Jurkat, Clone E6-1 (cell line): Measurements from ENCODE around the gene OSM.

Experiments
- DNase-seq: peaks from one replicate; pipeline ENCODE4 v3.0.0-alpha.2; 2011; ENCODE audit warnings: low read depth, low spot score
- H3K4me3 ChIP-seq: 2 replicates; pipeline ENCODE4 v1.5.1; 2011; ENCODE audit warnings: mild to moderate bottlenecking, low read length, control low read depth, moderate library complexity

OSM gene

GRCh38 chr22:30301995-30302809, 35.6 kb upstream of the OSM start:
- peak overlapping the region; percentile 1 for H3K4me3 ChIP-seq
- DNase-seq, result no peak

- DNase-seq, result no peak
- no peak overlapping the region for H3K4me3 ChIP-seq
Observed at GRCh38 chr22:30299322-30299721, 32.7 kb upstream of the OSM start.

- DNase-seq, result no peak
- H3K4me3 ChIP-seq, result no peak overlapping the region
Observed at GRCh38 chr22:30297991-30298701, 31.5 kb upstream of the OSM start.

GRCh38 chr22:30297276-30297990, 30.8 kb upstream of the OSM start:
- DNase-seq, result peak; percentile 82
- H3K4me3 ChIP-seq, result no peak overlapping the region

GRCh38 chr22:30296833-30297232, 30.2 kb upstream of the OSM start:
- no peak overlapping the region for H3K4me3 ChIP-seq
- no peak for DNase-seq

- H3K4me3 ChIP-seq, result no peak overlapping the region
- peak; percentile 81 for DNase-seq
Observed at GRCh38 chr22:30296324-30296723, 29.7 kb upstream of the OSM start.

- no peak overlapping the region for H3K4me3 ChIP-seq
- DNase-seq, result no peak
Observed at GRCh38 chr22:30295576-30295975, 28.9 kb upstream of the OSM start.

DNA sequence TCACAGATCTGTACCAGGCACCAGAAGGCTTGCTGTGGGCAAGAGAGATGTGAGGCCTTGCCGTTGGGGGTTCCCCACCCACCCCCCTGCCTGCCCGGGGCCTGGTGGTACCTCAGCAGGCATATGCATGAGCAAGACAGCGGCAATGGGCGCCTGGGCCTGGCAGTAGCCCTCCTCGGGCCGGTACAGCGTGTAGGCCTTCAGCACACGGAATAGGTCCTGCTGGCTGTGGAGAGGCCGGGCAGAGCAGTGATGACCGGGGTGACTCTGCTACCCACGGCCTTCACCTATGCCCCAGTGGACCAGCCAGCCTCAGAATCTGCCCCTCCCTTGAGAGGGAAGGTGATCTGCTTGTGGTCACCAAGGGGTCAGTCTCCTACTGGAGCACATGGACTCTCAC, 28.2 kb upstream of the OSM start:
- DNase-seq, result no peak
- H3K4me3 ChIP-seq, result no peak overlapping the region

GRCh38 chr22:30294066-30294465, 27.4 kb upstream of the OSM start:
- no peak for DNase-seq
- H3K4me3 ChIP-seq, result no peak overlapping the region

- no peak for DNase-seq
- H3K4me3 ChIP-seq, result no peak overlapping the region
Observed at GRCh38 chr22:30293026-30293425, 26.4 kb upstream of the OSM start.

DNA sequence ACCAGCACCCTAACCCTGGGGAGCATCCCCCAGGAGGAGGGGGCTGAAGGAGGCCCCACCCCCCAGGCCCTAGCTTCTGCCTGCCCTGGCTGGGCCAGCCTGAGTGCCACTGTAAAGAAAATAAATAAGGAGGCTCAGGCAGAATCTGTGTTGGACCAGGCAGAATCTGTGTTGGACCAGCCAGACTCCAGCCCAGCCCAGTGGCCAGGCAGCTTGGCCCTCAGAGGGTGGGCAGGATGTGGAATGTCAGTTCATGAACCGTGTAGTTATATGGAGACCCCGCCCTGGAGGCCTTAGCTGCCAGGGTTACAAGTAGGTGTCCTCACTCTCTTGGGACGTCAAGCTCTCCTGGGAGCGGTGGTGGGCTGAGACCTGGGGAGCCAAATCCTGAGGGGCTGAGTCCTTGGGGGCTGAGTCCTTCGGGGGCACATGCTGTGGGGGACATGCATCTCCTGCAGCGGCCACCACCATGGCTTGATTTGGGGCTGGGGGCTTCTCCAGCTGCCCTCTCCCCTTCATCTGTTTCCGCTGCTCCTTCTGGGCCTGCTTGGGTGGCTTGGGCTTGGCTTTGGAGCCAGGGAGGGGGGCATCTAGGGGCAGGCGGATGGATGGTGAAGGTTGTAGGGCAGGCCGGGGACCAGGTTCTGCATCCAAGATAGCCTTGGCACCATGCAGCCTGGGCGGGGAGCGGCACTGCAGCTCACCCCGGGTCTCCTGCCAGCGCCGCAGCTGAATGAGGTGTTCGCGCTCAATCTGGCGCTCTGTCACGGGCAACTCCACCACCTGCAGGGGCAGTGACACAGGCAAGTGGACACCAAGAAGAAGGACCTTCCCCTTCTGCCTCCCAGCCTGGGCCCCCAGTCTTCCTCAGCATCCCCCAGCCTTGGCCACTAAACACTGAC, 25.7 kb upstream of the OSM start:
- no peak overlapping the region for H3K4me3 ChIP-seq
- DNase-seq, result no peak

DNA sequence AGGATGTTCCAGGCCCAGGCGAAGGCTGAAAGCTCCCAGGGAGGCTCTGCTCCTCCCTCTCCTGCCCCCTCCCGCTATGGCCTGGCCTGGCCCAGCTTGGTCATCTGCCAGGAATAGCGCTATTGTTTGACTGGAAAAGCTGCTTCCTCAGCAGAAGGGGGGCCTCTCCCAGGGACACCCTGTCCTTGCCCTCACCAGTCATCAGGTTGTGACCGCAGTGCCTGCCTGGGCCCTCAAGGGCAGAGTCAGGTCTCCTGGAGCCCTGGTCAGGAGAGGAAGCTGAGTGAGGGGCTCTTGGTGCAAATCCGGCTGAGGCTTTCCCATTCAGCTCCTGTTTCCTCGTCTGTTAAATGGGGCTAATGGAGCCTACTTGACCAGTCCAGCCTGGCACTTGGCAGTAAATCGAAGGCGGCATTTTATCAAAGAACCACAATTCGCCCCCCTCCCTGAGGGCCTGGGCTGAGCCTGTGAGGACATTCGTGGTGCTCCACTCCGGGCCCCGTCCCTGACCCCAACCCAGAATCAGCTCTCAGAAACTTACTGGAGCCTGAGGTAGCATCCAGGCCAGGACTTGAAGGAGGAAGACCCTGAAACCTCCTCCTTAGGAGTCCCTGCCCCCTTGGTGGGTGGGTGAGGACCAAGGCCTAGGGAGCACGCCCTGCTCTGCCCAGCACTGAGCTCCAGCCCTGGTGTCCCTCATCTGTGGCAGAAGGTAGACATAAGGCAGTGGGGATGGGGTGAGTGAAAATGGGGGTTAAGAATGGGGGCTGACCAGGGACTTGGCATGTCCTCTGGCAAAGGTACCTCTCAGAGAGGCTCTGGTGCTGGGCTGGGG, 24.6 kb upstream of the OSM start:
- no peak for DNase-seq
- no peak overlapping the region for H3K4me3 ChIP-seq

DNA sequence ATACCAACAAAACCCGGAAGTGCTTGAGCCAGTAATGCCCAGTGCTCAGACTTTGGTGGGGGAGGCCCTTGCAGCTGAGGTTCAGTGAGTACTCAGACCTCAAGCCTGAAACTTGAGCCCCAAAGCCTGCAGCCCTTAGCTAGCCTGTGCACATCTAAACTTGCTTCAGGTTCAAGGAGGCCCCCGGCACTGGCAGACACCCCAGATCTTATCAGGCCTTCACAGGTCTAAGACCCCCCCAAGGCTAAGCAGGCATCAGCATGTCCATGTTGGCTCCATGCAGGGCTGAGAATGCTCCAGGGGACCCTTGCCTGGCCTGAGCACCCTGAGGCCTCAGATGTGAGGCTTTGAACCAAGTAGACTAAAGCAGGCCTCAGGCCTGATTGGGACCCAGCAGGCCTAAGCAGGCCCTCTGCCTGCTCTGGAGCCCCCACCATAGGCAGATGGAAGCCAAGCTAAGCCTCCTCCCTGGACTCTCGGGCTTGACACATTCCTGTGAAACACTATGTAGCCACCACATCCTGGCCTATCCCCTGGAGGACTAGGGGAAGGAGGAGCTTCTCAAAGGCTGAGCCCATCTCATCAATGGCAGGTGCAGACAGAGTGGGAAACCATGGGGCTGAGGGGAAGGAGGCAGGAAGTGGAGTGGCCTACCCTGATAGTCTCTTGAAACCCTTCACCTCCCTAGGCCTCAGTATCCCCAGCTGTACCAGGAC, 23.8 kb upstream of the OSM start:
- no peak overlapping the region; the same call in 1 of the 2 replicates for H3K4me3 ChIP-seq
- DNase-seq, result peak; percentile 90

GRCh38 chr22:30289980-30290313, 23.3 kb upstream of the OSM start:
- peak overlapping the region; percentile 74 for H3K4me3 ChIP-seq
- DNase-seq, result no peak

DNA sequence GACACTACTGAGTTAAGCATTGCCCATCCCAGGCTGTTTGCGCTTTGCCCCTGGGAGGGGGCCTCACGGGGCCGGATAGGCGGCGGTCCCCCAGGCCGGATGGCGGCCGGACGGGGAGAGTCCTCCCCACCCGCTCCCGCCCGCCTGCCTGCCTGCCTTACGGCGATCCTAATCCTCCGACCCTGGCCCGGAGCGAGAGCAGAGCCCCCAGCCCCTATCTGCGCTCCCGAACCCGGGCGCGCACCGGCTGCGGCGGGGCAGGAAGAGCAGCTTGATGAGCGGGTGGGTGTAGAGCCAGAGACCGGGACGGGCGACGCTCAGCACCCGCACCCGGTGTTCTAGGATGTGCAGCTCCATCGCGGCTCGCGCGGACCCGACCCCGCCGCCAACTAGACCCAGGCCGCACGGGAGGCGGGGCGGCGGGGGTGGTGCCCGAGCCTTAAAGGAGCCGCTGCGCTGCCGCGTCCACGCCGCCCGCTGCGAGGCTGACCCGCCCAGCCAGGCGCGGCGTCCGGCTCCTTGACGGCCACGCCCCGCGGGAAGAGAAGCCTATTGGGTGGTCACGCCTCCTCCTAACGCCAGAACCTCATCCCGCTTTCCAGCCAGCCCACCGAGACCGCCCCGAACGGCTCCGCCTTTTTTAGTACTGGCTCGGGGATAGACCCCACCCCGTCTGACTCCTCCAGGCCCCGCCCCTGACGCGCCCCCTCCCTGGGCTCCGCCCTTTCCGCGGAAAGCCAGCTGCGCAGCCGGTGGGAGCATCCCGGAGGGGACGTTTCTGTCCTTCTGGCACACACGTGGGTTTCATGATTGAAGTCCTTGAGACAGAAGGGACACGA, 22.7 kb upstream of the OSM start, which contains the start of gene CASTOR1:
CASTOR1 (minus strand) TSS at position 365 of the 839 bp plus-strand sequence; CDS start at position 357, 8 bp downstream.
- DNase-seq, result peak; percentile 95
- H3K4me3 ChIP-seq, result peak within 1 kb of the TSS; percentile 74

DNA sequence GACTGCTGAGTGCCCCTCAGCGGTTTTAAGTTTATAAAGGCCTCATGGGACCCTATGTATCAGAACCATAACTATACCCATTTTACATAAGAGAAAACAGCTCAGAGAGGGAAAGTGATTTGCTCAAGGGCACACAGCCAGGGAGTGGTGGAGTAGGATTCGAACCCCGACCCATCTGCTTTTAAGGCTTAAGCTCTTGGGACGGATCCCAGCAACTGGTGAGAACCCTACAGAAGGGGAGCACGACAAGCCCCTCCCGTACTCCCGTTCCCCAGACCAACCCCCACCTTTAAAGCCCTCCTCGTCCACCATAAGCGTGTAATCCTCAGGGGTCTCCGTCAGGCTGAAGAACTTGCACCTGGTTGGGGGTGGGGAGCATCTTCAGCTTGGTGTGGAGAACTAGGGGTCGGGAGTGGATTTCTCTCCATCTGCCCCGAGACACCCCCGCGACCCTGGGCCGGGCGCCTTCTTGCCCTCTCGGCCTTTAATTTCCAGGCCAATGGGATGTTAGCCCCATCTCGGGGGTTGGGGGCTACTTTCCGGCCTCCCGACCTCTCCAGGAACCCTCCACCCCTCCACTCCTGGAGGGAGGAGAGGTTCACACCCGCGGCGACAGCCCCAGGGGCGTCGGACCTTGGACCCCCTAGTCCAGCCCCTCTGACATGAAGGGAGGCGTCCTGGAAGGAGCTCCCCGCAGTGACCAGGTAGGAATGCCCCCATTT, 21.9 kb upstream of the OSM start:
- no peak for DNase-seq

More for the DNA sequence above, 21.9 kb upstream of the OSM start:
- H3K4me3 ChIP-seq, result peak overlapping the region; percentile 74
